Progenitor cell of endocrine pancreas (in vitro differentiated cells): Measurements from ENCODE around the gene PRKCE. TPM values are rescaled to one million over a fixed set of nuclear protein-coding genes. Genes with fewer than 3 reads are reported as not detected.

Experiments used
- DNase-seq: peaks from one replicate; pipeline ENCODE4 v3.0.0; 2021; ENCODE audit warnings: low spot score; ENCODE audit not compliant: unreplicated experiment
- H3K27ac Mint-ChIP-seq: 2 replicates; pipeline ENCODE4 v1.8.0; 2021; ENCODE audit warnings: mild to moderate bottlenecking, moderate library complexity, mixed read lengths
- H3K27me3 Mint-ChIP-seq: 2 replicates; pipeline ENCODE4 v1.8.0; 2021; ENCODE audit warnings: mixed read lengths
- H3K36me3 Mint-ChIP-seq: 2 replicates; pipeline ENCODE4 v1.8.0; 2022; ENCODE audit warnings: mixed read lengths; ENCODE audit not compliant: insufficient read depth
- H3K4me1 Mint-ChIP-seq: 2 replicates; pipeline ENCODE4 v1.8.0; 2021; ENCODE audit warnings: low read depth, mixed read lengths
- H3K4me3 Mint-ChIP-seq: 2 replicates; pipeline ENCODE4 v1.8.0; 2021; ENCODE audit warnings: low read depth, mild to moderate bottlenecking, moderate library complexity, mixed read lengths
- H3K9me3 Mint-ChIP-seq: 2 replicates; pipeline ENCODE4 v1.8.0; 2021; ENCODE audit warnings: low read depth, mixed read lengths
- CTCF ChIP-seq: fragments of 200-600 bp; sonication (generic); IDR thresholded peaks from one replicate; pipeline ENCODE4 v1.5.0; 2021; ENCODE audit warnings: antibody characterized with exemption, mild to moderate bottlenecking; ENCODE audit not compliant: unreplicated experiment
- total RNA-seq: library from RNA; stranded (reverse); gene quantifications from 2 replicates; pipeline ENCODE4 v1.2.1, GENCODE V29; 2021

PRKCE gene
- total RNA-seq, 1 donor from 2014 or later: 4.2 TPM

- Mint-ChIP-seq H3K4me1 (peaks cover 3% of the 10 kb centered on the region), H3K9me3 (peaks cover 5% of the 10 kb centered on the region), H3K27ac (no peak overlapping the region), H3K27me3 (peaks cover 14% of the 10 kb centered on the region), H3K36me3 (no peaks in the 10 kb centered on the region), H3K4me3 (no peak overlapping the region)
- TF ChIP-seq CTCF: no peak
- no peak for DNase-seq
Observed at GRCh38 chr2:45919160-45919650, 267.7 kb downstream of the PRKCE start.

GRCh38 chr2:45919711-45920111 lies 268.2 kb downstream of the PRKCE start:
- H3K27ac Mint-ChIP-seq: no peak overlapping the region
- DNase-seq: no peak
- H3K4me1 Mint-ChIP-seq: peaks cover 3% of the 10 kb centered on the region
- H3K27me3 Mint-ChIP-seq: peaks cover 14% of the 10 kb centered on the region
- no peak for TF ChIP-seq CTCF
- H3K9me3 Mint-ChIP-seq: peaks cover 5% of the 10 kb centered on the region
- H3K4me3 Mint-ChIP-seq: no peak overlapping the region
- no peaks in the 10 kb centered on the region for H3K36me3 Mint-ChIP-seq

GRCh38 chr2:45921921-45922320 lies 270.4 kb downstream of the PRKCE start:
- DNase-seq: no peak
- H3K9me3 Mint-ChIP-seq: peaks cover 1% of the 10 kb centered on the region
- no peaks in the 10 kb centered on the region for H3K36me3 Mint-ChIP-seq
- no peak overlapping the region for H3K4me3 Mint-ChIP-seq
- H3K4me1 Mint-ChIP-seq: peaks cover 3% of the 10 kb centered on the region
- TF ChIP-seq CTCF: no peak
- peaks cover 13% of the 10 kb centered on the region for H3K27me3 Mint-ChIP-seq
- no peak overlapping the region for H3K27ac Mint-ChIP-seq

GRCh38 chr2:45922577-45922988 lies 271.1 kb downstream of the PRKCE start:
- Mint-ChIP-seq H3K27me3 (peaks cover 13% of the 10 kb centered on the region), H3K4me1 (peaks cover 3% of the 10 kb centered on the region), H3K27ac (no peak overlapping the region), H3K36me3 (no peaks in the 10 kb centered on the region), H3K4me3 (no peak overlapping the region), H3K9me3 (no peaks in the 10 kb centered on the region)
- no peak for TF ChIP-seq CTCF
- no peak for DNase-seq

- Mint-ChIP-seq H3K4me3 (no peak overlapping the region), H3K36me3 (no peaks in the 10 kb centered on the region), H3K27ac (no peak overlapping the region), H3K27me3 (peaks cover 13% of the 10 kb centered on the region), H3K9me3 (no peaks in the 10 kb centered on the region), H3K4me1 (peaks cover 3% of the 10 kb centered on the region)
- TF ChIP-seq CTCF: no peak
- no peak for DNase-seq
Observed at GRCh38 chr2:45923701-45924100, 272.2 kb downstream of the PRKCE start.
